ENCODE measurements around the gene OSBPL5. TPM values are rescaled to one million over a fixed set of nuclear protein-coding genes. Genes with fewer than 3 reads are reported as not detected.
A peak's percentile ranks its signal among the peaks of the same experiment; 100 is the strongest.

The OSBPL5 gene
- total and polyA plus RNA-seq, 9 of the 15 experiments (the other 6 are each of a cell fraction or from before 2014, with no cell fraction given), result 0.06 to 14.8 (median 3.2) TPM

DNA sequence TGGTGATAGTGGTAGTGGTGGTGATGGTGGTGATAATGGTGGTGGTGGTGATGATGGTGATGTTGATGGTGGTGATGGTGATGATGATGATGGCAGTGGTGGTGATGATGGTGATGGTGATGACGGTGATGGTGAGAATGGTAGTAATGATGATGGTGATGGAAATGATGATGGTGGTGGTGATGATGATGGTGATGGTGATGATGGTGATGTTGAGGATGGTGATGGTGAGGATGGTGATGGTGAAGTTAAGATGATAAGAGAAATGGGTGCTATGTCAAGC, 41.8 kb upstream of the OSBPL5 start (continued):
- TF ChIP-seq ARID4B (CRISPR knock-in tag; IDR thresholded peaks at IDR 0.05), result no peak

DNA sequence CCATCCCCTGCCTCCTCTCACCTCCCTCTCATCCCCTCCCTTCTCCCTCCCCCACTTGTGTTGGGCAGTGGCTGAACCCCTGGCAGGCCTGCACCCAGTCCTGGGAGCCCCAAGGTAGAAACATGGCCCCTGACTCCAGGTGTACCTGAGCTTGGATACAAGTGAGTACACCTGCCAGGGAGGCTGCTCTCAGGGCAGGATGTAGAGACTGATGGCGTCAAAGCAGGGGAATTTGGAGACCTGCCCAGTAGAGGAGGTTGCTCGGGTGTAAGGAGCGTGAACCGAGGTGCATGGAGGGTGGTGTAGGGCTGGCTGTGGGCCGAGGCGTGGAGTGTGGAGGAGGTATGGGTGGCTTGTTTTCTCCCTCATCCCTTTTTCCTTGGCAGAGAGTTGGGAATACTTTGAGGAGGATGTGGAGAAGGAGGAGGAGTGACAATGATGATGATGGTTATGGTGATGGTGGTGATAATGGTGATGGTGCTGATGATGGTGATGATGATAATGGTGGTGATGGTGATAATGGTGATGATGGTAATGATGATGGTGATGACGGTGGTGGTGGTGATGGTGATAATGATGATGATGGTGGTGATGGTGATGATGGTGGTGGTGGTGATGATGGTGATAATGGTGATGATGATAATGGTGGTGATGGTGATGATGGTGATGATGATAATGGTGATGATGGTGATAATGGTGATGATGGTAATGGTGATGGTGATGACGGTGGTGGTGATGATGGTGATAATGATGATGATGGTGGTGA, 41.2 kb upstream of the OSBPL5 start:
- no TSS peak for BruUV-seq (replicated peaks)
- peak; percentile 87 for FAIRE-seq
- intact Hi-C loops (cut with micrococcal nuclease), result no loop called here
- no peak overlapping the region for H2AFZ ChIP-seq (ENCODE audit: low read depth, low read length)
- no peak overlapping the region for H3K4me3 ChIP-seq
- TF ChIP-seq ETV5 (CRISPR knock-in tag; IDR thresholded peaks at IDR 0.05; ENCODE audit: low read depth), result no peak
- no peak for TF ChIP-seq ZNF280A (IDR thresholded peaks at IDR 0.05; ENCODE audit: low read depth, partially characterized antibody)
- TF ChIP-seq SLC30A9 (CRISPR knock-in tag; IDR thresholded peaks at IDR 0.05), result no peak
- no peak for TF ChIP-seq POU5F1 (IDR thresholded peaks at IDR 0.05; ENCODE audit: borderline replicate concordance, low read depth, low read length, partially characterized antibody)
- TF ChIP-seq DACH1 (IDR thresholded peaks at IDR 0.05; ENCODE audit: partially characterized antibody), result no peak
- no peak for TF ChIP-seq ZNF316 (IDR thresholded peaks at IDR 0.05)
- no peak for TF ChIP-seq MLX (CRISPR knock-in tag; conservative IDR thresholded peaks at IDR 0.05)
- no peak for TF ChIP-seq CHCHD3 (CRISPR knock-in tag; IDR thresholded peaks at IDR 0.05)
- TF ChIP-seq ATF4 (CRISPR knock-in tag; IDR thresholded peaks at IDR 0.05), result no peak
- TF ChIP-seq NCOA6 (IDR thresholded peaks at IDR 0.05), result no peak
- TF ChIP-seq PHF20 (IDR thresholded peaks at IDR 0.05; ENCODE audit: partially characterized antibody), result no peak
- TF ChIP-seq PTTG1 (tag; IDR thresholded peaks at IDR 0.05; ENCODE audit: low read depth), result no peak
- H3K9me1 ChIP-seq (ENCODE audit: control insufficient read depth, insufficient read depth, low read length), result no peaks in the 10 kb centered on the region
- peaks cover 18 to 39% of the 10 kb centered on the region in 2 experiments; a peak in 4 of 5 replicates for H3K27me3 ChIP-seq (ENCODE audit: control insufficient read depth in 2 of 2, insufficient read depth in 2 of 2, low read length in 2 of 2)
- ChIA-PET CTCF (ENCODE audit: low intra/inter-chr PET ratio) (no interaction called here), POLR2A (interaction anchor here (0.5 to 1.1 kb wide), 2 partner anchors 18 to 267 kb away, joined by 3 read pairs; no protein-coding TSS in a partner anchor)
- WGBS (ENCODE audit: insufficient coverage, low coverage, missing lambda C conversion rate), result 0% methylated on average over 6 of the region's 8 CpGs
- H3K4me2 ChIP-seq (ENCODE audit: insufficient read depth, low read length), result no peak overlapping the region
- DNase-seq (ENCODE audit: extremely low read depth in 1 of 4, low spot score in 3 of 4), result no peak
- no peak overlapping the region for H3K27ac ChIP-seq (ENCODE audit: extremely low read depth, low read depth, low read length)
- H3K9me3 ChIP-seq (replicated peaks; ENCODE audit: control insufficient read depth, insufficient read depth, low read depth, low read length), result no peaks in the 10 kb centered on the region
- no peak for ATAC-seq
- H3K4me1 ChIP-seq (replicated peaks in 1 of 2; ENCODE audit: control insufficient read depth in 2 of 2, insufficient read depth in 2 of 2, low read length in 2 of 2), result peaks cover 0 to 22% of the 10 kb centered on the region in 2 experiments; a peak in 1 of 5 replicates
- H4K20me1 ChIP-seq (replicated peaks; ENCODE audit: control insufficient read depth, insufficient read depth, low read length), result peaks cover 8% of the 10 kb centered on the region
- H3K9ac ChIP-seq (ENCODE audit: insufficient read depth in 1 of 2, low read depth in 2 of 2, low read length in 2 of 2), result no peak overlapping the region
- no peaks in the 10 kb centered on the region for H3K36me3 ChIP-seq (ENCODE audit: control insufficient read depth, insufficient read depth, low read length)
- no peaks in the 10 kb centered on the region for H3K79me2 ChIP-seq (ENCODE audit: control insufficient read depth, insufficient read depth, low read length)
- in situ Hi-C loops (cut with MboI), result no loop called here
